Left ventricle myocardium inferior (tissue), 1 donor: ENCODE measurements around the gene LIPN. TPM values are rescaled to one million over a fixed set of nuclear protein-coding genes. Genes with fewer than 3 reads are reported as not detected.
"Not testable (repeated sequence)": the region's sequence is repeated elsewhere in the genome, so short reads cannot be mapped to it uniquely, and the experiment has no call there.

Experiments used
- DNase-seq: peaks from one replicate; pipeline ENCODE4 v3.0.0-alpha.2; 2020
- H3K27ac ChIP-seq: fragments of 200-600 bp; replicated peaks from 2 replicates; pipeline ENCODE4 v1.8.0; 2021
- H3K27me3 ChIP-seq: fragments of 200-600 bp; 2 replicates; pipeline ENCODE4 v1.8.0; 2021; ENCODE audit warnings: low read depth
- H3K36me3 ChIP-seq: fragments of 200-600 bp; 2 replicates; pipeline ENCODE4 v1.8.0; 2021
- H3K4me1 ChIP-seq: fragments of 200-600 bp; 2 replicates; pipeline ENCODE4 v1.8.0; 2021
- H3K4me3 ChIP-seq: fragments of 200-600 bp; 2 replicates; pipeline ENCODE4 v1.8.0; 2021; ENCODE audit warnings: mild to moderate bottlenecking, moderate library complexity
- H3K9me3 ChIP-seq: fragments of 200-600 bp; replicated peaks from 2 replicates; pipeline ENCODE4 v1.8.0; 2021
- CTCF ChIP-seq: fragments of 200-600 bp; IDR thresholded peaks from 2 replicates; pipeline ENCODE4 v1.8.0; 2021; ENCODE audit warnings: antibody characterized with exemption, mild to moderate bottlenecking, borderline replicate concordance
- intact Hi-C: fragments of 100-400 bp; cut with micrococcal nuclease; formaldehyde crosslinking; loops from one replicate; pipeline ENCODE4 v1.11.0; 2022
- total RNA-seq: library from RNA; stranded (reverse); fragmentation: NEBNext Ultra II Directional; extraction: Animal tissue kit (Norgen Biotek cat#: 25700); gene quantifications from one replicate; pipeline ENCODE4 v1.2.1, GENCODE V29; 2021
- donor health status: DM: no; HTN: yes; CAD: no; lungs with severe emphysema.

Gene LIPN
- total RNA-seq, 1 donor from 2014 or later: not detected

- DNase-seq: no peak
- no peak overlapping the region for H3K27ac ChIP-seq
- TF ChIP-seq CTCF: no peak
- H3K4me1 ChIP-seq: no peaks in the 10 kb centered on the region
- no peaks in the 10 kb centered on the region for H3K36me3 ChIP-seq
- no peak overlapping the region for H3K4me3 ChIP-seq
- no peaks in the 10 kb centered on the region for H3K9me3 ChIP-seq
- H3K27me3 ChIP-seq: peaks cover 30% of the 10 kb centered on the region
- intact Hi-C loops: no loop called here
Measured at GRCh38 chr10:88730864-88731263, 29.0 kb upstream of the LIPN start.

GRCh38 chr10:88731296-88731695 lies 28.5 kb upstream of the LIPN start:
- H3K27me3 ChIP-seq: peaks cover 25% of the 10 kb centered on the region
- no peak for TF ChIP-seq CTCF
- intact Hi-C loops: no loop called here
- no peaks in the 10 kb centered on the region for H3K9me3 ChIP-seq
- DNase-seq: no peak
- no peak overlapping the region for H3K4me3 ChIP-seq
- no peaks in the 10 kb centered on the region for H3K36me3 ChIP-seq
- H3K27ac ChIP-seq: no peak overlapping the region
- no peaks in the 10 kb centered on the region for H3K4me1 ChIP-seq

GRCh38 chr10:88733215-88733614 lies 26.6 kb upstream of the LIPN start:
- intact Hi-C loops: no loop called here
- Histone ChIP-seq H3K4me1 (no peaks in the 10 kb centered on the region), H3K27ac (no peak overlapping the region), H3K9me3 (no peaks in the 10 kb centered on the region), H3K36me3 (no peaks in the 10 kb centered on the region), H3K27me3 (peaks cover 12% of the 10 kb centered on the region), H3K4me3 (no peak overlapping the region)
- no peak for DNase-seq
- no peak for TF ChIP-seq CTCF

GRCh38 chr10:88735661-88736060 lies 24.2 kb upstream of the LIPN start:
- H3K36me3 ChIP-seq: no peaks in the 10 kb centered on the region
- no peak overlapping the region for H3K4me3 ChIP-seq
- H3K27ac ChIP-seq: no peak overlapping the region
- no peak for DNase-seq
- intact Hi-C loops: no loop called here
- H3K9me3 ChIP-seq: no peaks in the 10 kb centered on the region
- H3K4me1 ChIP-seq: no peaks in the 10 kb centered on the region
- no peak for TF ChIP-seq CTCF
- peaks cover 25% of the 10 kb centered on the region for H3K27me3 ChIP-seq

- intact Hi-C loops, H3K4me1 ChIP-seq, DNase-seq, H3K4me3 ChIP-seq, H3K36me3 ChIP-seq, H3K27ac ChIP-seq: not testable (repeated sequence)
- H3K9me3 ChIP-seq: peaks cover 16% of the 10 kb centered on the region
- H3K27me3 ChIP-seq: peaks cover 55% of the 10 kb centered on the region
Measured at GRCh38 chr10:88741921-88742320, 17.9 kb upstream of the LIPN start.

GRCh38 chr10:88742448-88742847 lies 17.4 kb upstream of the LIPN start:
- intact Hi-C loops: no loop called here
- H3K4me1 ChIP-seq: no peaks in the 10 kb centered on the region
- no peak overlapping the region for H3K4me3 ChIP-seq
- H3K36me3 ChIP-seq: no peaks in the 10 kb centered on the region
- no peak for TF ChIP-seq CTCF
- peaks cover 55% of the 10 kb centered on the region for H3K27me3 ChIP-seq
- no peak overlapping the region for H3K27ac ChIP-seq
- peaks cover 21% of the 10 kb centered on the region for H3K9me3 ChIP-seq
- DNase-seq: no peak
